Measurements from ENCODE around the gene CTSO.

- TF ChIP-seq CTCF (IDR thresholded peaks at IDR 0.05; ENCODE audit: insufficient read depth, low read depth, low read length): no peak
- TF ChIP-seq EZH2 (IDR thresholded peaks at IDR 0.05; ENCODE audit: insufficient read depth, low read length): no peak
Measured at GRCh38 chr4:155995069-155995468, 41.4 kb upstream of the CTSO start.

All from astrocyte (in vitro differentiated cells and primary cell).